Body of pancreas (tissue), 4 donors: ENCODE results near the gene IDH2.

Experiments
- POLR2A ChIP-seq, 3 donors: fragments of 450-650 bp; IDR thresholded peaks; one replicate each; pipeline ENCODE4 v1.6.1; 2016; ENCODE audit warnings: antibody characterized with exemption in 3 of 3, mild to moderate bottlenecking in 2 of 3
- TF ChIP-seq, protein P1 (sequence below), 7 experiments: fragments of 450-650 bp in 4 of 7; fragments of 200-600 bp in 3 of 7; sonication (generic) in 3 of 7; IDR thresholded peaks; one replicate each; pipeline ENCODE4 v1.5.1; 2016 to 2019; ENCODE audit warnings: antibody characterized with exemption in 7 of 7

DNA sequence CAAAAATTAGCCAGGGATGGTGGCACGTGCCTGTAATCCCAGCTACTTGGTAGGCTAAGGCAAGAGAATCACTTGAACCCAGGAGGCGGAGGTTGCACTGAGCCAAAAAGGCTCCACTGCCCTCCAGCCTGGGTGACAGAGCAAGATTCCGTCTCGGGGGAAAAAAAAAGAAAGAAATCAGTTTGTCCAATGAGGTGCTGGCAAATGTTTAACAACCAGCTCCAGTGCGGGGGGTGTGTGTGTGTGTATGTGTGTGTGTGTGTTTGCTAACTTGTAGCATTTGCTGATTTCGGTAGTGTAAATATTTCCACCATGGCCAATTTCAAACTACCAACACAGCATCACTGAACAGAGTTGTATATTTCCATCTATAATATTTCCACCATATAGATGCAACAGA, 23.8 kb upstream of the IDH2 start:
- TF ChIP-seq, protein P1, sequence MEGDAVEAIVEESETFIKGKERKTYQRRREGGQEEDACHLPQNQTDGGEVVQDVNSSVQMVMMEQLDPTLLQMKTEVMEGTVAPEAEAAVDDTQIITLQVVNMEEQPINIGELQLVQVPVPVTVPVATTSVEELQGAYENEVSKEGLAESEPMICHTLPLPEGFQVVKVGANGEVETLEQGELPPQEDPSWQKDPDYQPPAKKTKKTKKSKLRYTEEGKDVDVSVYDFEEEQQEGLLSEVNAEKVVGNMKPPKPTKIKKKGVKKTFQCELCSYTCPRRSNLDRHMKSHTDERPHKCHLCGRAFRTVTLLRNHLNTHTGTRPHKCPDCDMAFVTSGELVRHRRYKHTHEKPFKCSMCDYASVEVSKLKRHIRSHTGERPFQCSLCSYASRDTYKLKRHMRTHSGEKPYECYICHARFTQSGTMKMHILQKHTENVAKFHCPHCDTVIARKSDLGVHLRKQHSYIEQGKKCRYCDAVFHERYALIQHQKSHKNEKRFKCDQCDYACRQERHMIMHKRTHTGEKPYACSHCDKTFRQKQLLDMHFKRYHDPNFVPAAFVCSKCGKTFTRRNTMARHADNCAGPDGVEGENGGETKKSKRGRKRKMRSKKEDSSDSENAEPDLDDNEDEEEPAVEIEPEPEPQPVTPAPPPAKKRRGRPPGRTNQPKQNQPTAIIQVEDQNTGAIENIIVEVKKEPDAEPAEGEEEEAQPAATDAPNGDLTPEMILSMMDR (IDR thresholded peaks at IDR 0.05): no peak
- TF ChIP-seq POLR2A (IDR thresholded peaks at IDR 0.05): no peak
